ENCODE results near the gene MCM6. TPM values are rescaled to one million over a fixed set of nuclear protein-coding genes. Genes with fewer than 3 reads are reported as not detected.
A peak's percentile ranks its signal among the peaks of the same experiment; 100 is the strongest.
"Not testable (repeated sequence)": the region's sequence is repeated elsewhere in the genome, so short reads cannot be mapped to it uniquely, and the experiment has no call there.

The MCM6 gene
- total and polyA plus RNA-seq, 5 donors from 2014 or later: 15.6 to 27.7 (median 18.3) TPM

- Histone ChIP-seq H3K27me3 (ENCODE audit: control insufficient read depth, insufficient read depth, low read length) (no peaks in the 10 kb centered on the region), H3K27ac (ENCODE audit: insufficient read depth, low read length, poor library complexity, severe bottlenecking) (no peak overlapping the region), H3K36me3 (ENCODE audit: control insufficient read depth, insufficient read depth, low read length) (no peaks in the 10 kb centered on the region), H3K9me3 (ENCODE audit: control insufficient read depth in 2 of 2, low read length in 2 of 2) (peaks cover 0 to 7% of the 10 kb centered on the region in 2 experiments), H3K4me1 (ENCODE audit: control insufficient read depth, insufficient read depth, low read length, poor library complexity, severe bottlenecking) (no peaks in the 10 kb centered on the region), H3K4me3 (ENCODE audit: low read depth, low read length) (no peak overlapping the region)
- no peak for ATAC-seq (ENCODE audit: low read depth in 2 of 2)
- Mint-ChIP-seq H3K27ac (no peak overlapping the region), H3K4me1 (peaks cover 4 to 13% (median 12%) of the 10 kb centered on the region in 4 donors), H3K4me3 (no peak overlapping the region), H3K27me3 (no peaks in the 10 kb centered on the region), H3K36me3 (peaks cover 4% of the 10 kb centered on the region), H3K9me3 (peaks cover 0 to 12% (median 0%) of the 10 kb centered on the region in 7 donors)
- DNase-seq: no peak
These were observed 79.6 kb downstream of the MCM6 start for GRCh38 chr2:135796606-135797005.

- not testable (repeated sequence) for H3K9me3 Mint-ChIP-seq; DNase-seq; H3K27me3 ChIP-seq (ENCODE audit: control insufficient read depth, insufficient read depth, low read length); H3K27me3 Mint-ChIP-seq; H3K36me3 ChIP-seq (ENCODE audit: control insufficient read depth, insufficient read depth, low read length); H3K27ac ChIP-seq (ENCODE audit: insufficient read depth, low read length, poor library complexity, severe bottlenecking); H3K4me3 Mint-ChIP-seq; ATAC-seq (ENCODE audit: low read depth in 2 of 2); H3K4me3 ChIP-seq (ENCODE audit: low read depth, low read length); H3K36me3 Mint-ChIP-seq; H3K4me1 ChIP-seq (ENCODE audit: control insufficient read depth, insufficient read depth, low read length, poor library complexity, severe bottlenecking); H3K9me3 ChIP-seq (ENCODE audit: control insufficient read depth in 2 of 2, low read length in 2 of 2)
- H3K4me1 Mint-ChIP-seq: peaks cover 4 to 13% (median 12%) of the 10 kb centered on the region in 4 donors
- H3K27ac Mint-ChIP-seq: peak overlapping the region in 1 of 3 donors; percentile 64
These were observed 80.6 kb downstream of the MCM6 start for GRCh38 chr2:135795641-135796040.

- H3K4me1 Mint-ChIP-seq: peaks cover 4 to 13% (median 11%) of the 10 kb centered on the region in 4 donors
- Histone ChIP-seq H3K9me3 (ENCODE audit: control insufficient read depth in 2 of 2, low read length in 2 of 2) (no peaks in the 10 kb centered on the region), H3K4me1 (ENCODE audit: control insufficient read depth, insufficient read depth, low read length, poor library complexity, severe bottlenecking) (no peaks in the 10 kb centered on the region), H3K4me3 (ENCODE audit: low read depth, low read length) (no peak overlapping the region), H3K27me3 (ENCODE audit: control insufficient read depth, insufficient read depth, low read length) (no peaks in the 10 kb centered on the region), H3K27ac (ENCODE audit: insufficient read depth, low read length, poor library complexity, severe bottlenecking) (no peak overlapping the region), H3K36me3 (ENCODE audit: control insufficient read depth, insufficient read depth, low read length) (peaks cover 3% of the 10 kb centered on the region)
- H3K27me3 Mint-ChIP-seq: no peaks in the 10 kb centered on the region
- no peaks in the 10 kb centered on the region for H3K9me3 Mint-ChIP-seq
- DNase-seq (peak in 1 of 3 donors; percentile 28), ATAC-seq (ENCODE audit: low read depth in 2 of 2) (no peak)
- H3K27ac Mint-ChIP-seq: no peak overlapping the region
- no peaks in the 10 kb centered on the region for H3K36me3 Mint-ChIP-seq
- no peak overlapping the region for H3K4me3 Mint-ChIP-seq
These were observed 83.7 kb downstream of the MCM6 start for GRCh38 chr2:135792401-135793150.

- no peaks in the 10 kb centered on the region for H3K27me3 ChIP-seq (ENCODE audit: control insufficient read depth, insufficient read depth, low read length)
- peaks cover 6% of the 10 kb centered on the region for H3K36me3 ChIP-seq (ENCODE audit: control insufficient read depth, insufficient read depth, low read length)
- no peaks in the 10 kb centered on the region for H3K4me1 ChIP-seq (ENCODE audit: control insufficient read depth, insufficient read depth, low read length, poor library complexity, severe bottlenecking)
- ATAC-seq (ENCODE audit: low read depth in 2 of 2) (no peak), DNase-seq (no peak)
- Mint-ChIP-seq H3K4me3 (no peak overlapping the region), H3K27me3 (no peaks in the 10 kb centered on the region), H3K36me3 (peaks cover 4% of the 10 kb centered on the region), H3K4me1 (peaks cover 4 to 13% (median 10%) of the 10 kb centered on the region in 4 donors), H3K9me3 (no peaks in the 10 kb centered on the region), H3K27ac (peak overlapping the region in 1 of 3 donors; percentile 0)
- no peak overlapping the region for H3K4me3 ChIP-seq (ENCODE audit: low read depth, low read length)
- no peak overlapping the region for H3K27ac ChIP-seq (ENCODE audit: insufficient read depth, low read length, poor library complexity, severe bottlenecking)
- no peaks in the 10 kb centered on the region for H3K9me3 ChIP-seq (ENCODE audit: control insufficient read depth in 2 of 2, low read length in 2 of 2)
These were observed 84.6 kb downstream of the MCM6 start for GRCh38 chr2:135791418-135792190.

- Histone ChIP-seq H3K4me3 (ENCODE audit: low read depth, low read length) (no peak overlapping the region), H3K27me3 (ENCODE audit: control insufficient read depth, insufficient read depth, low read length) (no peaks in the 10 kb centered on the region), H3K4me1 (ENCODE audit: control insufficient read depth, insufficient read depth, low read length, poor library complexity, severe bottlenecking) (no peaks in the 10 kb centered on the region), H3K9me3 (ENCODE audit: control insufficient read depth in 2 of 2, low read length in 2 of 2) (no peaks in the 10 kb centered on the region), H3K36me3 (ENCODE audit: control insufficient read depth, insufficient read depth, low read length) (peaks cover 14% of the 10 kb centered on the region), H3K27ac (ENCODE audit: insufficient read depth, low read length, poor library complexity, severe bottlenecking) (no peak overlapping the region)
- peaks cover 12% of the 10 kb centered on the region for H3K36me3 Mint-ChIP-seq
- H3K27ac Mint-ChIP-seq: no peak overlapping the region
- H3K4me3 Mint-ChIP-seq: no peak overlapping the region
- no peak for ATAC-seq (ENCODE audit: low read depth in 2 of 2)
- no peaks in the 10 kb centered on the region for H3K27me3 Mint-ChIP-seq
- DNase-seq: no peak
- peaks cover 0 to 1% (median 0%) of the 10 kb centered on the region in 7 donors for H3K9me3 Mint-ChIP-seq
- peaks cover 4 to 12% (median 6%) of the 10 kb centered on the region in 4 donors for H3K4me1 Mint-ChIP-seq
These were observed 85.8 kb downstream of the MCM6 start for GRCh38 chr2:135790423-135790822.

Other genes with a start within 250 kb of the MCM6 start
- 177 TPM for gene UBXN4, start 134.6 kb downstream of the MCM6 start, total RNA-seq
- 100 to 1,000 TPM; 101 to 163 (median 119) TPM for gene UBXN4, start 134.6 kb downstream of the MCM6 start, polyA plus RNA-seq
- gene LCT, start 39.3 kb downstream of the MCM6 start, total RNA-seq: not detected
- not detected for gene LCT, start 39.3 kb downstream of the MCM6 start, polyA plus RNA-seq
- gene DARS1, start 109.2 kb upstream of the MCM6 start, total RNA-seq: 51.8 TPM
- 100 to 1,000 TPM; 119 to 144 (median 130) TPM for gene DARS1, start 109.2 kb upstream of the MCM6 start, polyA plus RNA-seq
- 2,224 TPM for gene CXCR4, start 241.7 kb upstream of the MCM6 start, total RNA-seq
- gene CXCR4, start 241.7 kb upstream of the MCM6 start, polyA plus RNA-seq: 100 to 1,000 TPM; 536 to 682 (median 586) TPM

All from CD4-positive, CD25-positive, alpha-beta regulatory T cell (primary cell).